Hepatocyte (in vitro differentiated cells): ENCODE measurements around the gene RNU4-1.

Experiments
- EZH2 ChIP-seq: fragments of 200-600 bp; sonication (generic); IDR thresholded peaks from 2 replicates; pipeline ENCODE4 v1.6.1; 2016; ENCODE audit warnings: antibody characterized with exemption, mild to moderate bottlenecking, borderline replicate concordance
- EZH2phosphoT487 ChIP-seq: fragments of 200-600 bp; sonication (generic); IDR thresholded peaks from one replicate; pipeline ENCODE4 v1.6.1; 2018; ENCODE audit warnings: antibody characterized with exemption, mild to moderate bottlenecking, low read depth, moderate library complexity; ENCODE audit not compliant: unreplicated experiment, severe bottlenecking
- TF ChIP-seq, protein P1 (sequence below): fragments of 200-600 bp; sonication (generic); IDR thresholded peaks from 2 replicates; pipeline ENCODE4 v1.5.1; 2016; ENCODE audit warnings: antibody characterized with exemption, mild to moderate bottlenecking; ENCODE audit not compliant: poor library complexity

DNA sequence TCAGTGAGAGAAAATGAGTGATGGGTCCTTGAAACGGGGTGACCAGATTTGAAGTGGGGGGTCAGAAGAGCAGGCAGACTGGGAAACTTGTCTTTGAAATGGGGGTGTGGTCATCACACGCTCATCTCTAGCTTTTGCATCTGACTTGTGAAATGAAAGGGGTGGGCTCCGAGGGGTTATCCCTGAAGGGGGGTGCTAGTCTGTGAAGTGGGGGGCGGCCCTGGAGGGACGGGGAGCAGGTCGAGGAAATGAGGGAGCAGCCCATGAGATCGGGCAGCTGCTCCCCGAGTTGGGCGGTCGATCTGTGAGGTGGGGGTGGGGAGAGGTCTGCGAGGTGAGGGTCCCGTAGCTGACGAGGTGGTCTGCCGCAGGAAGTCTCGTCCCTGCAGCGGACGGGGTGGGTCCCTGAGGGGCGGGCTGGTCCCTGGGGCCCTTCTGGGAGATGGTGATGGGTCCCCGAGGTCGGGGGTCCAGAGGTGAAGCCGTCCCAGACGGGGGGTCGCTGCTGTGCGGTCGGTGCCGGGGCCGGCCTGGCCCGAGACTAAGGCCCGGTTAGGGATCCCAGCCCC is 28.0 kb downstream of the RNU4-1 start:
- TF ChIP-seq, protein P1, sequence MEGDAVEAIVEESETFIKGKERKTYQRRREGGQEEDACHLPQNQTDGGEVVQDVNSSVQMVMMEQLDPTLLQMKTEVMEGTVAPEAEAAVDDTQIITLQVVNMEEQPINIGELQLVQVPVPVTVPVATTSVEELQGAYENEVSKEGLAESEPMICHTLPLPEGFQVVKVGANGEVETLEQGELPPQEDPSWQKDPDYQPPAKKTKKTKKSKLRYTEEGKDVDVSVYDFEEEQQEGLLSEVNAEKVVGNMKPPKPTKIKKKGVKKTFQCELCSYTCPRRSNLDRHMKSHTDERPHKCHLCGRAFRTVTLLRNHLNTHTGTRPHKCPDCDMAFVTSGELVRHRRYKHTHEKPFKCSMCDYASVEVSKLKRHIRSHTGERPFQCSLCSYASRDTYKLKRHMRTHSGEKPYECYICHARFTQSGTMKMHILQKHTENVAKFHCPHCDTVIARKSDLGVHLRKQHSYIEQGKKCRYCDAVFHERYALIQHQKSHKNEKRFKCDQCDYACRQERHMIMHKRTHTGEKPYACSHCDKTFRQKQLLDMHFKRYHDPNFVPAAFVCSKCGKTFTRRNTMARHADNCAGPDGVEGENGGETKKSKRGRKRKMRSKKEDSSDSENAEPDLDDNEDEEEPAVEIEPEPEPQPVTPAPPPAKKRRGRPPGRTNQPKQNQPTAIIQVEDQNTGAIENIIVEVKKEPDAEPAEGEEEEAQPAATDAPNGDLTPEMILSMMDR = no peak
- TF ChIP-seq EZH2 (no peak), EZH2phosphoT487 (no peak)
